ENCODE results near the gene PKDCC.

GRCh38 chr2:42079737-42080287 is 32.0 kb downstream of the PKDCC start:
- TF ChIP-seq CTCF (conservative IDR thresholded peaks at IDR 0.05) (no peak), EZH2 (IDR thresholded peaks at IDR 0.05; ENCODE audit: low read depth) (no peak)
